NCI-H2081 (cell line): ENCODE results near the gene HOXD8.
A peak's percentile ranks its signal among the peaks of the same experiment; 100 is the strongest.

Experiments
- DNase-seq, 2 experiments: peaks; one replicate each; lab custom pipeline; 2025; lab: John Stamatoyannopoulos, UW

HOXD8 gene

GRCh38 chr2:176147210-176147799 is 17.8 kb downstream of the HOXD8 start:
- no peak for DNase-seq

DNA sequence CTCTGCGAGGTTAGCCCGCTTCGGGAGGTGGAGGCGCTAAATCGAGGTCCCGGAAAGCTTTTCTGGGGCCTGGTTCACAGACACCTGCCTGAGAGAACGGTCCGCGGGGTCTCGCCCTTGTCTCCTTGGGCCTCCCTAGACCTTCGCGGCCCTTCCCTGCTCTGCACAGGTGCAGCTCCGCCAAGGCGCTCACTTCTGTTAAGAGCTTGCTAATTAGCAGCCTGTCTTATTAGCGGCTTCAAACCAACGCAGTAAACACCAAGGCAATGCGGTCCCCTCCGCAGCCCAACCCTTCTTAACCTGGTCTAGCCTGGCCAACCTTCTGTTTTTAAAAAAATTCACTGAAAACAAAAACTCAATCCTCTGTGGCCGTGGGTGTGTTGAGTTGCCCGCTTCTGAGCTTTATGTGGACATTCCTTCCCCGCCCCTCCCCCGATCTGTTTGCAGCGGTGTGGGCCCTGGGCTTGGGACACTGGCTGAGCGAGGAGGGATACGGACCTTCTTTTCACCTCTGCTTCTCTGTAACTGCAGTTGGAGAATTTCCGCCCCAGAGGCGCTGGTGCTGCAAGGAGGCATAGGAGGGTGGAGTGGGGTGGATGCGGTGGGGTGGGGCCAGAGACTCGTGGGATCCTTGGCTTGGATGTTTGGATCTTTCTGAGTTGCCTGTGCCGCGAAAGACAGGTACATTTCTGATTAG is 18.4 kb downstream of the HOXD8 start:
- DNase-seq: no peak

- DNase-seq: no peak
Observed at GRCh38 chr2:176148751-176149421, 19.4 kb downstream of the HOXD8 start.

- no peak for DNase-seq
Observed at GRCh38 chr2:176149481-176149938, 20.0 kb downstream of the HOXD8 start.

- DNase-seq: no peak
Observed at GRCh38 chr2:176149939-176150583, 20.6 kb downstream of the HOXD8 start.

GRCh38 chr2:176150584-176151441 is 21.3 kb downstream of the HOXD8 start:
- no peak for DNase-seq

DNA sequence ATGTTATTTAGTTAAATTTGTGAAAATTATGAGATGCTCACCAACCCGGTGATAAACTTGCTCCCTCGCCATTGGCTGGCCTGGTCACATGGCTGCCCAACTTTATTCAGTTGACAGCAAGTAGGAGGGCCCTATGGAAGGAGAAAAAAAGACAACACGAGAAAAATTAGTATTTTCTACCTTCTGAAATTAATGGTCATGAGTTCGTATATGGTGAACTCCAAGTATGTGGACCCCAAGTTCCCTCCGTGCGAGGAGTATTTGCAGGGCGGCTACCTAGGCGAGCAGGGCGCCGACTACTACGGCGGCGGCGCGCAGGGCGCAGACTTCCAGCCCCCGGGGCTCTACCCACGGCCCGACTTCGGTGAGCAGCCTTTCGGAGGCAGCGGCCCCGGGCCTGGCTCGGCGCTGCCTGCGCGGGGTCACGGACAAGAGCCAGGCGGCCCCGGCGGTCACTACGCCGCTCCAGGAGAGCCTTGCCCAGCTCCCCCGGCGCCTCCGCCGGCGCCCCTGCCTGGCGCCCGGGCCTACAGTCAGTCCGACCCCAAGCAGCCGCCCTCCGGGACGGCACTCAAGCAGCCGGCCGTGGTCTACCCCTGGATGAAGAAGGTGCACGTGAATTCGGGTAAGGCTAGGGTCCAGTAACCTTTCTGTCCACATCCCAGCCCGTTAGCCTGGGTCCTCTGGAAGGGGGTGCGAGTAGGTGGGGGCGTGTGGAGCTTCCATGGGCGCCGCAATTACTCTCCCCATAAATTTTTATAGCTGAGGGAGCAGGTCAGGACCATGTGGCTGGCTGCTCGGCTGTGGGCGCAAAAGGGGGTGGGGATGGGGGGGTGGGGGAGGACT is 22.2 kb downstream of the HOXD8 start, which contains the start of gene HOXD4:
Gene HOXD4 (plus strand): TSS at position 109 of the 846 bp plus-strand sequence. CDS start 84 bp downstream, at position 193.
- peak in 1 of 2 experiments; percentile 59 for DNase-seq

DNA sequence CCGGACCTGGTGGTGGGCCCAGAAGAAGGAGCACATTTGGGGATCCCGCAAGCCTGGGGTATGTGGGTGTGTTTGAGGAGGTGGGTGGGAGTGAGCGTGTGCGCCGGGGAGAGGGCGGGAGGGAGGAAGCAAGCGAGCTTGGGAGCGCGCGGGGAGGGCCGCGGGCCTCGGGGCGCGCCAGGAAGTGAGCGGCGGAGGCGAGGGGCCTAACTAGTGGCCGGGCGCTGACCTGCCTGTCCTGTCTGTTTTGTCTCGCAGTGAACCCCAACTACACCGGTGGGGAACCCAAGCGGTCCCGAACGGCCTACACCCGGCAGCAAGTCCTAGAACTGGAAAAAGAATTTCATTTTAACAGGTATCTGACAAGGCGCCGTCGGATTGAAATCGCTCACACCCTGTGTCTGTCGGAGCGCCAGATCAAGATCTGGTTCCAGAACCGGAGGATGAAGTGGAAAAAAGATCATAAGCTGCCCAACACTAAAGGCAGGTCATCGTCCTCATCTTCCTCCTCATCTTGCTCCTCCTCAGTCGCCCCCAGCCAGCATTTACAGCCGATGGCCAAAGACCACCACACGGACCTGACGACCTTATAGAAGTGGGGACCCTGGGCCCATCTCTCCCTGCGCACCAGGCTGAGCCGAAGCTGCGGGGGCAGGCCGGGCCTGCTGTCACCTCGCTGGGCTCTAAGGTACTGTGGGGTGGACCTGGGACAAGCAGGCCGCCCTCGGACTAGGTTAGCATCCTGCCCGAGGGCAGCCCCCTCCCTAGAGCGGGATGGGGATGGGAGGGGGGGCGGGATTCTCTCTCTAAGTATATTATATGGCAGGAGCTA is 23.1 kb downstream of the HOXD8 start:
- DNase-seq: peak in 1 of 2 experiments; percentile 65

- no peak for DNase-seq
Observed at GRCh38 chr2:176154576-176155252, 25.2 kb downstream of the HOXD8 start.

GRCh38 chr2:176155356-176156044 is 26.0 kb downstream of the HOXD8 start:
- DNase-seq: peak in 1 of 2 experiments; percentile 21

GRCh38 chr2:176156301-176156806 is 26.8 kb downstream of the HOXD8 start:
- DNase-seq: peak in 1 of 2 experiments; percentile 33

GRCh38 chr2:176156807-176157498 is 27.4 kb downstream of the HOXD8 start, which contains the start of gene HOXD3:
Gene HOXD3 (plus strand): TSS chr2:176157307. CDS start chr2:176169115, 11,808 bp downstream.
- peak in 1 of 2 experiments; percentile 42 for DNase-seq

DNA sequence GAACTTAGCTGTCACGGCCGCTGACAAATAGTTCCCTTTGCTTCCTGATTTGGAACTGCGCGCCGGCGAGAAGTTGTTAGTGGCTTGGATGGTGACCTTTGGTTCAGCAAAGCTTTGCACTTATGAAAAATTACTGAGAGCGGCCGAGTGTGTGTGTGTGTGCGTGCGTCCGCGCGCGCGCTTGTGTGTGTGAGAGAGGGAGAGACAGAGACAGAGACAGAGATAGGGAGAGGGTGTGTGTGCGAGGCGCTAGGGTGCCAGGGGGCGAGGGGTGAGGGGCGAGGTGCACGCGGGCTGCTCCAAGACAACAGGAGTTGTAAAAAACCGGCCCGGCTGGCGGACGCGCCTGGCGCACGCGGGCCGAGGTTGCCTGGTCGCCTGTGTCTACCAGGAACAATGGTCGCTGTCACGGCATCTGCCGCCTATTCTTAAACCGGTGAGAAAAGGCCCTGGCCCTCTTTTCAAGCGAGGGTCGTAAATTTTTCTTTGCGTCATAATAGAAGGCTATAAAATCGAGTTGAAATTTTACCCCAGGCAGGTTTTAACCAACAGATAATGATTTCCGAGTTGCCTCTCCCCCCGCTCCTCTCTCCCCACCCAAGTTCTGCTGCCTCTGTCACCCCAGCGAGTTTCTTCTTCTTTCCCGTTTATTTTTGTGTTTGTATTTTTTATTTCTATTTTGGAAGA is 28.1 kb downstream of the HOXD8 start:
- DNase-seq: peak; percentile 82 to 88

- peak; percentile 74 to 77 for DNase-seq
Observed at GRCh38 chr2:176158186-176158591, 28.7 kb downstream of the HOXD8 start.

- peak; percentile 38 to 67 for DNase-seq
Observed at GRCh38 chr2:176158855-176159662, 29.6 kb downstream of the HOXD8 start.
